Embryonic facial prominence (tissue), 1 donor: ENCODE data around the gene VCL.

Experiments
- DNase-seq: peaks from one replicate; pipeline ENCODE4 v3.0.0-alpha.2; 2016; ENCODE audit errors: extremely low spot score

VCL gene

GRCh38 chr10:74075906-74076305 is 78.0 kb downstream of the VCL start:
- DNase-seq = no peak

- DNase-seq = no peak
Observed at GRCh38 chr10:74076961-74077360, 79.0 kb downstream of the VCL start.

GRCh38 chr10:74077416-74077815 is 79.5 kb downstream of the VCL start:
- DNase-seq = no peak

- DNase-seq = no peak
Observed at GRCh38 chr10:74078037-74078436, 80.1 kb downstream of the VCL start.

GRCh38 chr10:74079028-74079935 is 81.4 kb downstream of the VCL start:
- peak; percentile 31 for DNase-seq

GRCh38 chr10:74079936-74080590 is 82.1 kb downstream of the VCL start:
- DNase-seq = no peak

GRCh38 chr10:74081192-74081803 is 83.4 kb downstream of the VCL start:
- DNase-seq = peak; percentile 60

- DNase-seq = no peak
Observed at GRCh38 chr10:74081941-74082718, 84.2 kb downstream of the VCL start.

GRCh38 chr10:74083304-74083703 is 85.4 kb downstream of the VCL start:
- DNase-seq = no peak

- no peak for DNase-seq
Observed at GRCh38 chr10:74084955-74085354, 87.0 kb downstream of the VCL start.

GRCh38 chr10:74086317-74086716 is 88.4 kb downstream of the VCL start:
- no peak for DNase-seq

- peak; percentile 31 for DNase-seq
Observed at GRCh38 chr10:74088722-74089121, 90.8 kb downstream of the VCL start.

GRCh38 chr10:74092372-74092771 is 94.5 kb downstream of the VCL start:
- DNase-seq = no peak

- DNase-seq = no peak
Observed at GRCh38 chr10:74093530-74094164, 95.7 kb downstream of the VCL start.

GRCh38 chr10:74094231-74094630 is 96.3 kb downstream of the VCL start:
- DNase-seq = no peak

GRCh38 chr10:74096777-74097176 is 98.9 kb downstream of the VCL start:
- DNase-seq = no peak

- no peak for DNase-seq
Observed at GRCh38 chr10:74097776-74098175, 99.9 kb downstream of the VCL start.

GRCh38 chr10:74099420-74099819 is 101.5 kb downstream of the VCL start:
- no peak for DNase-seq

GRCh38 chr10:74099836-74100235 is 101.9 kb downstream of the VCL start:
- no peak for DNase-seq

- DNase-seq = no peak
Observed at GRCh38 chr10:74103560-74104258, 105.8 kb downstream of the VCL start.

- no peak for DNase-seq
Observed at GRCh38 chr10:74104480-74104879, 106.6 kb downstream of the VCL start.
